ENCODE measurements around the gene PARP9. TPM values are rescaled to one million over a fixed set of nuclear protein-coding genes. Genes with fewer than 3 reads are reported as not detected.

The PARP9 gene
- total and polyA plus RNA-seq, 2 of the 4 experiments (the other 2 are of a cell fraction): 6.7 to 7.7 TPM

DNA sequence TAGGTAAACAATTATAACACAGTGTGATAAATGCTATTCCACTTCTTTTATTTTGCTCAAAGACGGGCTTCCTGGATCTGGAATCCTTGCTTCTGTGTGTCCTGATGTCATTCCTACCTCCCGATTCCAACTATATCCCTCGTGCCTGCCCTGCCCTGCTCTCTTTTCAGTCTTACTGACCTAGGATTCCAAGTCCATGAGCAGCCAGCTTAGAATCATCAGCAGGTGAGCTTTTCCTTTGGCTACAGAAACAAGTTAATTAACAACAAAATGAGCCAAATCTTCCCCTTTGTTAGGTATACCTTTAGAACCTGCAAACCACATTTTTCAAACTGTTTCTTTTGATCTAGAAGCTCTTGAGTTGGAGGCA lies 27.5 kb downstream of the PARP9 start:
- BruUV-seq (replicated peaks): no TSS peak
- Histone ChIP-seq H2AK9ac (replicated peaks; ENCODE audit: low read depth, low read length, poor library complexity) (no peak overlapping the region), H3K4me3 (ENCODE audit: insufficient read depth, low read depth, low read length) (no peak overlapping the region), H4K8ac (ENCODE audit: low read depth in 2 of 2, low read length in 2 of 2) (no peak overlapping the region), H2BK20ac (ENCODE audit: low read depth, low read length) (no peak overlapping the region), H3K9me1 (ENCODE audit: insufficient read depth, low read length) (peaks cover 4% of the 10 kb centered on the region; the same call in 1 of the 2 replicates), H2BK5ac (ENCODE audit: low read depth, low read length, poor library complexity, severe bottlenecking) (no peak overlapping the region), H3K36me3 (ENCODE audit: control insufficient read depth, insufficient read depth, low read length) (peaks cover 10% of the 10 kb centered on the region), H3K27ac (ENCODE audit: insufficient read depth, low read length) (no peak overlapping the region), H2AFZ (replicated peaks; ENCODE audit: low read length, poor library complexity) (no peak overlapping the region), H4K20me1 (ENCODE audit: insufficient read depth, low read length) (no peaks in the 10 kb centered on the region), H3K4ac (ENCODE audit: low read depth, low read length) (no peak overlapping the region), H3K23ac (ENCODE audit: low read depth, low read length) (no peak overlapping the region), H2AK5ac (ENCODE audit: low read depth, low read length) (no peak overlapping the region), H3K27me3 (ENCODE audit: control insufficient read depth, insufficient read depth, low read length) (no peaks in the 10 kb centered on the region), H3K4me2 (ENCODE audit: low read depth, low read length) (no peak overlapping the region), H3K14ac (replicated peaks; ENCODE audit: low read depth, low read length) (no peak overlapping the region), H4K91ac (ENCODE audit: insufficient read depth, low read depth, low read length) (no peak overlapping the region), H3K18ac (ENCODE audit: low read depth, low read length) (no peak overlapping the region), H3K79me1 (ENCODE audit: low read depth in 1 of 2, low read length in 2 of 2) (no peaks in the 10 kb centered on the region), H3K9ac (ENCODE audit: low read depth, low read length) (no peak overlapping the region), H2BK15ac (ENCODE audit: low read depth, low read length) (no peak overlapping the region), H3K4me1 (ENCODE audit: control insufficient read depth, insufficient read depth, low read length) (no peaks in the 10 kb centered on the region), H4K5ac (ENCODE audit: low read depth, low read length) (no peak overlapping the region), H3K9me3 (ENCODE audit: control insufficient read depth, insufficient read depth, low read length) (no peaks in the 10 kb centered on the region), H2BK120ac (ENCODE audit: low read depth, low read length) (no peak overlapping the region), H3K56ac (ENCODE audit: extremely low read depth, insufficient read depth, low read length) (no peak overlapping the region)
- dilution Hi-C loops (cut with HindIII; ENCODE audit: low sequenced_read_pairs, unreplicated experiment) (no loop called here), in situ Hi-C loops (cut with MboI; ENCODE audit: low sequenced_read_pairs) (no loop called here), intact Hi-C loops (cut with micrococcal nuclease) (no loop called here)
- TF ChIP-seq NFE2L2 (IDR thresholded peaks at IDR 0.05; ENCODE audit: low read depth, low read length) (no peak), SMC3 (IDR thresholded peaks at IDR 0.05; ENCODE audit: low read depth, low read length) (no peak), POLR2A (IDR thresholded peaks at IDR 0.05; ENCODE audit: low read depth, low read length) (no peak), BHLHE40 (IDR thresholded peaks at IDR 0.05; ENCODE audit: low read depth, low read length) (no peak), CHD1 (IDR thresholded peaks at IDR 0.05; ENCODE audit: low read depth, low read length) (no peak), RCOR1 (IDR thresholded peaks at IDR 0.05; ENCODE audit: insufficient replicate concordance, low read length) (no peak), RAD21 (IDR thresholded peaks at IDR 0.05; ENCODE audit: low read length) (no peak), FOS (IDR thresholded peaks at IDR 0.05; ENCODE audit: low read depth, low read length) (no peak), MAZ (IDR thresholded peaks at IDR 0.05; ENCODE audit: borderline replicate concordance, low read depth, low read length) (no peak), RFX5 (IDR thresholded peaks at IDR 0.05; ENCODE audit: low read depth, low read length) (no peak)
- TF ChIP-seq, protein P1, sequence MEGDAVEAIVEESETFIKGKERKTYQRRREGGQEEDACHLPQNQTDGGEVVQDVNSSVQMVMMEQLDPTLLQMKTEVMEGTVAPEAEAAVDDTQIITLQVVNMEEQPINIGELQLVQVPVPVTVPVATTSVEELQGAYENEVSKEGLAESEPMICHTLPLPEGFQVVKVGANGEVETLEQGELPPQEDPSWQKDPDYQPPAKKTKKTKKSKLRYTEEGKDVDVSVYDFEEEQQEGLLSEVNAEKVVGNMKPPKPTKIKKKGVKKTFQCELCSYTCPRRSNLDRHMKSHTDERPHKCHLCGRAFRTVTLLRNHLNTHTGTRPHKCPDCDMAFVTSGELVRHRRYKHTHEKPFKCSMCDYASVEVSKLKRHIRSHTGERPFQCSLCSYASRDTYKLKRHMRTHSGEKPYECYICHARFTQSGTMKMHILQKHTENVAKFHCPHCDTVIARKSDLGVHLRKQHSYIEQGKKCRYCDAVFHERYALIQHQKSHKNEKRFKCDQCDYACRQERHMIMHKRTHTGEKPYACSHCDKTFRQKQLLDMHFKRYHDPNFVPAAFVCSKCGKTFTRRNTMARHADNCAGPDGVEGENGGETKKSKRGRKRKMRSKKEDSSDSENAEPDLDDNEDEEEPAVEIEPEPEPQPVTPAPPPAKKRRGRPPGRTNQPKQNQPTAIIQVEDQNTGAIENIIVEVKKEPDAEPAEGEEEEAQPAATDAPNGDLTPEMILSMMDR (conservative IDR thresholded peaks at IDR 0.05; ENCODE audit: low read depth, low read length): no peak
- TF ChIP-seq, protein P2, sequence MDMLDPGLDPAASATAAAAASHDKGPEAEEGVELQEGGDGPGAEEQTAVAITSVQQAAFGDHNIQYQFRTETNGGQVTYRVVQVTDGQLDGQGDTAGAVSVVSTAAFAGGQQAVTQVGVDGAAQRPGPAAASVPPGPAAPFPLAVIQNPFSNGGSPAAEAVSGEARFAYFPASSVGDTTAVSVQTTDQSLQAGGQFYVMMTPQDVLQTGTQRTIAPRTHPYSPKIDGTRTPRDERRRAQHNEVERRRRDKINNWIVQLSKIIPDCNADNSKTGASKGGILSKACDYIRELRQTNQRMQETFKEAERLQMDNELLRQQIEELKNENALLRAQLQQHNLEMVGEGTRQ (IDR thresholded peaks at IDR 0.05; ENCODE audit: low read depth, low read length): no peak
- TF ChIP-seq, protein P3, sequence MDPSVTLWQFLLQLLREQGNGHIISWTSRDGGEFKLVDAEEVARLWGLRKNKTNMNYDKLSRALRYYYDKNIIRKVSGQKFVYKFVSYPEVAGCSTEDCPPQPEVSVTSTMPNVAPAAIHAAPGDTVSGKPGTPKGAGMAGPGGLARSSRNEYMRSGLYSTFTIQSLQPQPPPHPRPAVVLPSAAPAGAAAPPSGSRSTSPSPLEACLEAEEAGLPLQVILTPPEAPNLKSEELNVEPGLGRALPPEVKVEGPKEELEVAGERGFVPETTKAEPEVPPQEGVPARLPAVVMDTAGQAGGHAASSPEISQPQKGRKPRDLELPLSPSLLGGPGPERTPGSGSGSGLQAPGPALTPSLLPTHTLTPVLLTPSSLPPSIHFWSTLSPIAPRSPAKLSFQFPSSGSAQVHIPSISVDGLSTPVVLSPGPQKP (IDR thresholded peaks at IDR 0.05; ENCODE audit: borderline replicate concordance, low read depth, low read length): no peak
- ATAC-seq (ENCODE audit: low read depth) (no peak), DNase-seq (no peak)
- WGBS, 2 experiments (ENCODE audit: extremely low coverage in 2 of 2, insufficient read length in 1 of 2): no CpG with 5 or more reads among the region's 3 CpGs
- ChIA-PET CTCF (no interaction called here), POLR2A (ENCODE audit: unreplicated experiment) (no interaction called here)

All from IMR-90 (cell line).